ENCODE data around the gene RGS5.

Gene RGS5

GRCh38 chr1:163095213-163095612, 107.5 kb downstream of the RGS5 start:
- Histone ChIP-seq H3K4me1 (ENCODE audit: control insufficient read depth, insufficient read depth, low read length) (no peaks in the 10 kb centered on the region), H3K36me3 (ENCODE audit: control insufficient read depth, insufficient read depth, low read length) (no peaks in the 10 kb centered on the region), H3K27me3 (ENCODE audit: control insufficient read depth, insufficient read depth, low read length) (no peaks in the 10 kb centered on the region), H3K9me3 (ENCODE audit: control insufficient read depth, low read length) (no peaks in the 10 kb centered on the region), H3K9ac (ENCODE audit: low read length) (no peak overlapping the region), H3K4me3 (ENCODE audit: low read length) (no peak overlapping the region)

DNA sequence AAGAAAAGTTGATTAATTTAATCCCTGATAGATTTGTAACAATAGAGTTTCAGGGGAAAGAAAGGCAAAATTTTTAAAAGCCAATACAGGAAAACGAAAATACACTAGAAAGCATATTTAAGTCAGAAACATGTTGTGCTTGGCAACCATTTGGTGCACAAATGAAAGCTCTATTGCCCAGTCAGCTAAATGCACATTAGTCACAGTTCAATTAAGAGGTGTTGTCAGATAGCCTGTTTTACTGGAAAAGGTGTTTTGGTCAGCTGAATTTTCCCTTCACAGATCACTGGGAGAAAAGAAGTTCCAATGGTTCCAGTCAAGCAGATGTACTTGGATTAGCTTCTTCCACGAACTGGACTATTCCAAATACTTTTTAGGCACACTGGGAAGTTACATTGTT, 108.1 kb downstream of the RGS5 start:
- H3K4me3 ChIP-seq (ENCODE audit: low read length): no peak overlapping the region
- H3K27me3 ChIP-seq (ENCODE audit: control insufficient read depth, insufficient read depth, low read length): no peaks in the 10 kb centered on the region
- H3K36me3 ChIP-seq (ENCODE audit: control insufficient read depth, insufficient read depth, low read length): no peaks in the 10 kb centered on the region
- no peak overlapping the region for H3K9ac ChIP-seq (ENCODE audit: low read length)
- H3K4me1 ChIP-seq (ENCODE audit: control insufficient read depth, insufficient read depth, low read length): no peaks in the 10 kb centered on the region
- H3K9me3 ChIP-seq (ENCODE audit: control insufficient read depth, low read length): no peaks in the 10 kb centered on the region

DNA sequence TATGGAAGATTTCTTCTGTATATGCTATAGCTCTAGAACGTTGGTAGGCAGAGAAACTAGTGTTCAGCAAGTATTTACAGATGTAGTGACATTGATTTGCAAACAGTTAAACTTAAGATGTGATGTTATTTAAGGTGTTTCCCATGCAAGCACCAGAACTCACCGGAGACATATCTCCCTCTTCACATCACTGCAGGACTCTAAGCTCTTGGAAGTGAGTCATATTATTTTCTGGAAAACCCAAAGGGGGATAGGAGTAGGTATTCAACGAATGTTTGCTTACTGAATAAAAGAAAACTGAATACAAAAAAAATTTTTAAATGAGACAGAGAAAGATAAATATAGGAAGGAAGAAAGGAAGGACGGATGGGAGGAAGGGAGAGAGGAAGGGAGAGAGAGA, 108.5 kb downstream of the RGS5 start:
- Histone ChIP-seq H3K4me3 (ENCODE audit: low read length) (no peak overlapping the region), H3K27me3 (ENCODE audit: control insufficient read depth, insufficient read depth, low read length) (no peaks in the 10 kb centered on the region), H3K4me1 (ENCODE audit: control insufficient read depth, insufficient read depth, low read length) (no peaks in the 10 kb centered on the region), H3K9ac (ENCODE audit: low read length) (no peak overlapping the region), H3K36me3 (ENCODE audit: control insufficient read depth, insufficient read depth, low read length) (no peaks in the 10 kb centered on the region), H3K9me3 (ENCODE audit: control insufficient read depth, low read length) (no peaks in the 10 kb centered on the region)

GRCh38 chr1:163093579-163093978, 109.1 kb downstream of the RGS5 start:
- H3K27me3 ChIP-seq (ENCODE audit: control insufficient read depth, insufficient read depth, low read length): no peaks in the 10 kb centered on the region
- H3K4me3 ChIP-seq (ENCODE audit: low read length): no peak overlapping the region

GRCh38 chr1:163093169-163093568, 109.5 kb downstream of the RGS5 start:
- Histone ChIP-seq H3K9me3 (ENCODE audit: control insufficient read depth, low read length) (no peaks in the 10 kb centered on the region), H3K4me1 (ENCODE audit: control insufficient read depth, insufficient read depth, low read length) (no peaks in the 10 kb centered on the region), H3K4me3 (ENCODE audit: low read length) (no peak overlapping the region), H3K36me3 (ENCODE audit: control insufficient read depth, insufficient read depth, low read length) (no peaks in the 10 kb centered on the region), H3K27me3 (ENCODE audit: control insufficient read depth, insufficient read depth, low read length) (no peaks in the 10 kb centered on the region), H3K9ac (ENCODE audit: low read length) (no peak overlapping the region)

More at GRCh38 chr1:163093579-163093978, 109.1 kb downstream of the RGS5 start:
- no peak overlapping the region for H3K9ac ChIP-seq (ENCODE audit: low read length)
- H3K9me3 ChIP-seq (ENCODE audit: control insufficient read depth, low read length): no peaks in the 10 kb centered on the region
- H3K36me3 ChIP-seq (ENCODE audit: control insufficient read depth, insufficient read depth, low read length): no peaks in the 10 kb centered on the region
- H3K4me1 ChIP-seq (ENCODE audit: control insufficient read depth, insufficient read depth, low read length): no peaks in the 10 kb centered on the region
